K562 (cell line): ENCODE data around the gene LCE1D. TPM values are rescaled to one million over a fixed set of nuclear protein-coding genes. Genes with fewer than 3 reads are reported as not detected.

ENCODE experiments used
- ATAC-seq: fragments of 200-7000 bp; cut with Tn5 transposase; 3 replicates; pipeline ENCODE4 v1.9.1; 2020; ENCODE audit warnings: moderate library complexity
- BruUV-seq: library from RNA; stranded (reverse); fragments of 400-500 nt; replicated peaks from 2 replicates; lab custom pipeline; 2021; lab: Mats Ljungman, UMichigan
- CTCF ChIA-PET: fragments of 300-600 bp; formaldehyde crosslinking; extraction: SDS; loops from one replicate; lab custom pipeline; 2021; ENCODE audit warnings: low intra/inter-chr PET ratio; lab: Yijun Ruan, JAX
- POLR2A ChIA-PET: fragments of 300-600, 350-650 bp; sonication (Branson Sonifier 250); formaldehyde crosslinking; extraction: SDS; loops from one replicate; lab custom pipeline; 2021; ENCODE audit warnings: antibody characterized with exemption, inconsistent platforms; lab: Yijun Ruan, JAX
- DNase-seq, 4 experiments: peaks; one replicate each; pipeline versions ENCODE4 v3.0.0 to v3.0.0-alpha.2; 2011 to 2018; ENCODE audit warnings: low spot score in 3 of 4, mixed read lengths in 3 of 4; ENCODE audit errors: extremely low read depth in 1 of 4
- FAIRE-seq: peaks from 2 replicates; lab custom pipeline; 2011; peaks lifted over from hg19 to GRCh38; lab: Jason Lieb, UNC
- H2AFZ ChIP-seq: 2 replicates; pipeline ENCODE4 v1.6.0; 2011; ENCODE audit warnings: low read depth, low read length, control low read depth, inconsistent platforms
- H3K27ac ChIP-seq: fragments of 200-600 bp; 3 replicates; pipeline ENCODE4 v1.8.0; 2011; ENCODE audit warnings: low read depth, mild to moderate bottlenecking, control low read depth, inconsistent platforms, low read length, moderate library complexity, mixed read lengths; ENCODE audit errors: extremely low read depth
- H3K27me3 ChIP-seq, 2 experiments: fragments of 300-600 bp in 1 of 2; 2 replicates in 1 of 2; 3 replicates in 1 of 2; pipeline versions ENCODE4 v1.6.0 to v1.8.0; 2011; ENCODE audit warnings: inconsistent platforms in 2 of 2, low read length in 2 of 2, mild to moderate bottlenecking in 1 of 2, mixed read lengths in 1 of 2, moderate library complexity in 1 of 2; ENCODE audit not compliant: control insufficient read depth in 2 of 2, insufficient read depth in 2 of 2
- H3K36me3 ChIP-seq: fragments of 300-600 bp; 3 replicates; pipeline ENCODE4 v1.8.0; 2011; ENCODE audit warnings: mild to moderate bottlenecking, low read length, inconsistent platforms; ENCODE audit not compliant: control insufficient read depth, insufficient read depth
- H3K4me1 ChIP-seq, 2 experiments: fragments of 200-600 bp in 1 of 2; replicated peaks in 1 of 2; 2 replicates in 1 of 2; 3 replicates in 1 of 2; pipeline versions ENCODE4 v1.5.1 to v1.8.0; 2011; ENCODE audit warnings: inconsistent platforms in 2 of 2, low read length in 2 of 2, mild to moderate bottlenecking in 1 of 2, mixed read lengths in 1 of 2, moderate library complexity in 1 of 2; ENCODE audit not compliant: control insufficient read depth in 2 of 2, insufficient read depth in 2 of 2
- H3K4me2 ChIP-seq: 2 replicates; pipeline ENCODE4 v1.6.1; 2011; ENCODE audit warnings: low read length, control low read depth, inconsistent platforms, mixed read lengths; ENCODE audit not compliant: insufficient read depth
- H3K4me3 ChIP-seq: fragments of 200-600 bp; sonication (generic), shearing (Covaris generic); 2 replicates; pipeline ENCODE4 v1.5.1; 2016; ENCODE audit warnings: control low read depth, inconsistent platforms
- H3K79me2 ChIP-seq: fragments of 200-600 bp; 3 replicates; pipeline ENCODE4 v1.8.0; 2011; ENCODE audit warnings: low read length, inconsistent platforms; ENCODE audit not compliant: control insufficient read depth, insufficient read depth
- H3K9ac ChIP-seq, 2 experiments: 2 replicates each; pipeline versions ENCODE4 v1.6.0 to v1.6.1; 2011; ENCODE audit warnings: low read depth in 2 of 2, low read length in 2 of 2, control low read depth in 1 of 2, inconsistent platforms in 1 of 2, mild to moderate bottlenecking in 1 of 2, mixed read lengths in 1 of 2; ENCODE audit not compliant: insufficient read depth in 1 of 2
- H3K9me1 ChIP-seq: one replicate; pipeline ENCODE4 v1.6.0; 2011; ENCODE audit warnings: inconsistent platforms, mild to moderate bottlenecking, low read length, moderate library complexity; ENCODE audit not compliant: control insufficient read depth, insufficient read depth
- H3K9me3 ChIP-seq: replicated peaks from 2 replicates; pipeline ENCODE4 v1.5.1; 2011; ENCODE audit warnings: low read depth, low read length, inconsistent platforms; ENCODE audit not compliant: control insufficient read depth, insufficient read depth
- H4K20me1 ChIP-seq: replicated peaks from 2 replicates; pipeline ENCODE4 v1.6.1; 2011; ENCODE audit warnings: low read length, inconsistent platforms, mixed read lengths; ENCODE audit not compliant: control insufficient read depth, insufficient read depth
- WGBS: fragments of 100-300 bp; shearing (Covaris generic); methylation state at CpG from one replicate; pipeline ENCODE4 v1.1.6; 2016; ENCODE audit warnings: low coverage, mixed read lengths; ENCODE audit not compliant: insufficient coverage; ENCODE audit errors: missing lambda C conversion rate; 5-methylcytosine and 5-hydroxymethylcytosine counted together
- in situ Hi-C: fragments of 300-500 bp; cut with MboI; formaldehyde crosslinking; loops from 4 replicates; pipeline ENCODE4 v1.15.0; 2018; ENCODE audit warnings: inconsistent platforms, mixed read lengths
- intact Hi-C: fragments of 100-400 bp; cut with micrococcal nuclease; formaldehyde crosslinking; loops from 2 replicates; pipeline ENCODE4 v1.14.2; 2022
- polyA plus RNA-seq, 8 experiments: library from polyadenylated mRNA; depleted of rRNA in 4 of 8; stranded (reverse) in 5 of 8; unstranded in 3 of 8; fragments of >200 nt; fragmentation: Nextera tagmentation in 2 of 8; fragmentation: Illumina TruSeq in 1 of 8; extraction: Ambion mirVana in 2 of 8; extraction: Trizol in 1 of 8; gene quantifications; 2 replicates each; pipeline versions ENCODE4 v1.2.1 to v1.2.3, GENCODE V29; 2011 to 2014; ENCODE audit warnings: inconsistent platforms in 1 of 8, missing spikeins in 1 of 8
- total RNA-seq, 7 experiments: library from RNA; depleted of rRNA in 6 of 7; stranded (reverse); fragments of >200 nt in 6 of 7; fragmentation: Illumina TruSeq in 2 of 7; extraction: Trizol in 2 of 7; gene quantifications; 2 replicates each; pipeline versions ENCODE4 v1.2.1 to v1.2.3, GENCODE V29; 2011 to 2021; ENCODE audit warnings: low replicate concordance in 1 of 7
- TF ChIP-seq, protein P1 (sequence below): sonication (generic); formaldehyde crosslinking; IDR thresholded peaks from 2 replicates; pipeline ENCODE4 v1.8.0; 2022; ENCODE audit warnings: mild to moderate bottlenecking, missing genetic modification reagents
- TF ChIP-seq, protein P2 (sequence below): fragments of 450-650 bp; IDR thresholded peaks from 2 replicates; pipeline ENCODE4 v1.6.1; 2014; ENCODE audit warnings: low read depth, mild to moderate bottlenecking, moderate library complexity, borderline replicate concordance
- TF ChIP-seq, protein P3 (sequence below), 2 experiments: fragments of 450-650 bp; IDR thresholded peaks; 2 replicates each; pipeline ENCODE4 v1.6.1; 2018; ENCODE audit warnings: mild to moderate bottlenecking in 2 of 2, low read depth in 1 of 2; ENCODE audit not compliant: partially characterized antibody in 2 of 2

Gene LCE1D
- total and polyA plus RNA-seq, 9 of the 15 experiments (the other 6 are each of a cell fraction or from before 2014, with no cell fraction given), result not detected

DNA sequence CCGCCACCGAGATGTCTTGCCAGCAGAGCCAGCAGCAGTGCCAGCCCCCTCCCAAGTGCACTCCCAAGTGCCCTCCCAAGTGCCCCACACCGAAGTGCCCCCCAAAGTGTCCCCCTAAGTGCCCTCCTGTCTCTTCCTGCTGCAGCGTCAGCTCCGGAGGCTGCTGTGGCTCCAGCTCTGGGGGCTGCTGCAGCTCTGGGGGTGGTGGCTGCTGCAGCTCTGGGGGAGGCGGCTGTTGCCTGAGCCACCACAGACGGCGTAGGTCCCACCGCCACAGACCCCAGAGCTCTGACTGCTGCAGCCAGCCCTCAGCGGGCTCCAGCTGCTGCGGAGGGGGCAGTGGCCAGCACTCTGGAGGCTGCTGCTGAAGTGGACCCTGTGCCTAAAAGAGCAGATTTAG lies 20.2 kb upstream of the LCE1D start:
- DNase-seq (no peak), FAIRE-seq (no peak), ATAC-seq (no peak)
- ChIA-PET CTCF (no interaction called here), POLR2A (interaction anchor here (0.6 kb wide), 1 partner anchor 12 kb away, joined by 3 read pairs; no protein-coding TSS in a partner anchor)
- no peaks in the 10 kb centered on the region for H3K27me3 ChIP-seq
- H2AFZ ChIP-seq, result no peak overlapping the region
- no peak overlapping the region for H3K9ac ChIP-seq
- H3K27ac ChIP-seq, result no peak overlapping the region
- H3K4me1 ChIP-seq, result no peaks in the 10 kb centered on the region
- intact Hi-C loops (no loop called here), in situ Hi-C loops (no loop called here)
- H3K9me3 ChIP-seq, result no peaks in the 10 kb centered on the region
- no peak overlapping the region for H3K4me2 ChIP-seq
- no peaks in the 10 kb centered on the region for H3K9me1 ChIP-seq
- no TSS peak for BruUV-seq
- no peaks in the 10 kb centered on the region for H4K20me1 ChIP-seq
- H3K36me3 ChIP-seq, result no peaks in the 10 kb centered on the region
- 0% methylated on average over 8 of the region's 11 CpGs for WGBS
- no peak overlapping the region for H3K4me3 ChIP-seq
- TF ChIP-seq, protein P1, sequence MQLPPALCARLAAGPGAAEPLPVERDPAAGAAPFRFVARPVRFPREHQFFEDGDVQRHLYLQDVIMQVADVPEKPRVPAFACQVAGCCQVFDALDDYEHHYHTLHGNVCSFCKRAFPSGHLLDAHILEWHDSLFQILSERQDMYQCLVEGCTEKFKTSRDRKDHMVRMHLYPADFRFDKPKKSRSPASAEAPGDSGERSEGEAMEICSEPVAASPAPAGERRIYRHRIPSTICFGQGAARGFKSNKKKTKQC (CRISPR knock-in tag), result no peak
- TF ChIP-seq, protein P2, sequence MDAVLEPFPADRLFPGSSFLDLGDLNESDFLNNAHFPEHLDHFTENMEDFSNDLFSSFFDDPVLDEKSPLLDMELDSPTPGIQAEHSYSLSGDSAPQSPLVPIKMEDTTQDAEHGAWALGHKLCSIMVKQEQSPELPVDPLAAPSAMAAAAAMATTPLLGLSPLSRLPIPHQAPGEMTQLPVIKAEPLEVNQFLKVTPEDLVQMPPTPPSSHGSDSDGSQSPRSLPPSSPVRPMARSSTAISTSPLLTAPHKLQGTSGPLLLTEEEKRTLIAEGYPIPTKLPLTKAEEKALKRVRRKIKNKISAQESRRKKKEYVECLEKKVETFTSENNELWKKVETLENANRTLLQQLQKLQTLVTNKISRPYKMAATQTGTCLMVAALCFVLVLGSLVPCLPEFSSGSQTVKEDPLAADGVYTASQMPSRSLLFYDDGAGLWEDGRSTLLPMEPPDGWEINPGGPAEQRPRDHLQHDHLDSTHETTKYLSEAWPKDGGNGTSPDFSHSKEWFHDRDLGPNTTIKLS, result no peak
- TF ChIP-seq, protein P3, sequence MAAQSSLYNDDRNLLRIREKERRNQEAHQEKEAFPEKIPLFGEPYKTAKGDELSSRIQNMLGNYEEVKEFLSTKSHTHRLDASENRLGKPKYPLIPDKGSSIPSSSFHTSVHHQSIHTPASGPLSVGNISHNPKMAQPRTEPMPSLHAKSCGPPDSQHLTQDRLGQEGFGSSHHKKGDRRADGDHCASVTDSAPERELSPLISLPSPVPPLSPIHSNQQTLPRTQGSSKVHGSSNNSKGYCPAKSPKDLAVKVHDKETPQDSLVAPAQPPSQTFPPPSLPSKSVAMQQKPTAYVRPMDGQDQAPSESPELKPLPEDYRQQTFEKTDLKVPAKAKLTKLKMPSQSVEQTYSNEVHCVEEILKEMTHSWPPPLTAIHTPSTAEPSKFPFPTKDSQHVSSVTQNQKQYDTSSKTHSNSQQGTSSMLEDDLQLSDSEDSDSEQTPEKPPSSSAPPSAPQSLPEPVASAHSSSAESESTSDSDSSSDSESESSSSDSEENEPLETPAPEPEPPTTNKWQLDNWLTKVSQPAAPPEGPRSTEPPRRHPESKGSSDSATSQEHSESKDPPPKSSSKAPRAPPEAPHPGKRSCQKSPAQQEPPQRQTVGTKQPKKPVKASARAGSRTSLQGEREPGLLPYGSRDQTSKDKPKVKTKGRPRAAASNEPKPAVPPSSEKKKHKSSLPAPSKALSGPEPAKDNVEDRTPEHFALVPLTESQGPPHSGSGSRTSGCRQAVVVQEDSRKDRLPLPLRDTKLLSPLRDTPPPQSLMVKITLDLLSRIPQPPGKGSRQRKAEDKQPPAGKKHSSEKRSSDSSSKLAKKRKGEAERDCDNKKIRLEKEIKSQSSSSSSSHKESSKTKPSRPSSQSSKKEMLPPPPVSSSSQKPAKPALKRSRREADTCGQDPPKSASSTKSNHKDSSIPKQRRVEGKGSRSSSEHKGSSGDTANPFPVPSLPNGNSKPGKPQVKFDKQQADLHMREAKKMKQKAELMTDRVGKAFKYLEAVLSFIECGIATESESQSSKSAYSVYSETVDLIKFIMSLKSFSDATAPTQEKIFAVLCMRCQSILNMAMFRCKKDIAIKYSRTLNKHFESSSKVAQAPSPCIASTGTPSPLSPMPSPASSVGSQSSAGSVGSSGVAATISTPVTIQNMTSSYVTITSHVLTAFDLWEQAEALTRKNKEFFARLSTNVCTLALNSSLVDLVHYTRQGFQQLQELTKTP (IDR thresholded peaks at IDR 0.05; ENCODE audit: low read depth in 1 of 2, partially characterized antibody in 2 of 2), result no peak
- no peaks in the 10 kb centered on the region for H3K79me2 ChIP-seq
